HEK293 (cell line): ENCODE data around the gene SOX2.
A peak's percentile ranks its signal among the peaks of the same experiment; 100 is the strongest.

Experiments
- CTCF ChIA-PET: fragments of 350-600 bp; formaldehyde crosslinking; extraction: SDS; loops from one replicate; lab custom pipeline; 2021; ENCODE audit warnings: antibody characterized with exemption; lab: Yijun Ruan, JAX
- POLR2A ChIA-PET: fragments of 300-600 bp; formaldehyde crosslinking; extraction: SDS; loops from one replicate; lab custom pipeline; 2020; ENCODE audit warnings: antibody characterized with exemption, inconsistent platforms; lab: Yijun Ruan, JAX
- H3K27ac ChIP-seq: fragments of 200-500 bp; sonication (Bioruptor generic); 2 replicates; pipeline ENCODE4 v1.5.1; 2014; ENCODE audit warnings: low read depth, low read length, control low read depth, inconsistent platforms; ENCODE audit errors: extremely low read depth
- H3K36me3 ChIP-seq, 2 experiments: fragments of 200-500 bp in 1 of 2; sonication (Bioruptor generic) in 1 of 2; 1 replicate in 1 of 2; 2 replicates in 1 of 2; pipeline ENCODE4 v1.5.1; 2014 to 2017; ENCODE audit warnings: inconsistent platforms in 2 of 2, low read length in 2 of 2; ENCODE audit not compliant: control insufficient read depth in 2 of 2, insufficient read depth in 1 of 2
- H3K4me1 ChIP-seq: fragments of 200-500 bp; sonication (Bioruptor generic); 2 replicates; pipeline ENCODE4 v1.5.1; 2014; ENCODE audit warnings: mild to moderate bottlenecking, low read length, inconsistent platforms; ENCODE audit not compliant: control insufficient read depth, insufficient read depth
- H3K4me3 ChIP-seq: 2 replicates; pipeline ENCODE4 v1.5.1; 2011; ENCODE audit warnings: low read depth, mild to moderate bottlenecking, control low read depth, low read length, moderate library complexity
- H3K9me3 ChIP-seq: fragments of 200-500 bp; sonication (Bioruptor generic); 2 replicates; pipeline ENCODE4 v1.5.1; 2014; ENCODE audit warnings: low read depth, low read length, inconsistent platforms; ENCODE audit not compliant: control insufficient read depth, insufficient read depth
- BCL11B ChIP-seq: fragments of 450-650 bp; formaldehyde crosslinking; IDR thresholded peaks from 2 replicates; pipeline ENCODE4 v1.5.1; 2016; ENCODE audit warnings: low read depth, missing biosample characterization, missing genetic modification characterization
- GFI1B ChIP-seq: fragments of 450-650 bp; formaldehyde crosslinking; IDR thresholded peaks from 2 replicates; pipeline ENCODE4 v1.5.1; 2016; ENCODE audit warnings: missing biosample characterization, missing genetic modification characterization
- IKZF3 ChIP-seq: fragments of 450-650 bp; IDR thresholded peaks from 2 replicates; pipeline ENCODE4 v1.5.0; 2018; ENCODE audit warnings: missing biosample characterization, mild to moderate bottlenecking, missing genetic modification characterization, moderate library complexity
- KLF17 ChIP-seq: fragments of 450-650 bp; formaldehyde crosslinking; IDR thresholded peaks from 2 replicates; pipeline ENCODE4 v1.5.1; 2016; ENCODE audit warnings: missing biosample characterization, missing genetic modification characterization
- KLF8 ChIP-seq: fragments of 450-650 bp; formaldehyde crosslinking; IDR thresholded peaks from 2 replicates; pipeline ENCODE4 v1.5.1; 2016; ENCODE audit warnings: missing biosample characterization, missing genetic modification characterization
- WT1 ChIP-seq: fragments of 450-650 bp; formaldehyde crosslinking; IDR thresholded peaks from 2 replicates; pipeline ENCODE4 v1.5.1; 2016; ENCODE audit warnings: missing biosample characterization, missing genetic modification characterization
- ZBTB11 ChIP-seq: fragments of 450-650 bp; formaldehyde crosslinking; conservative IDR thresholded peaks from 2 replicates; pipeline ENCODE4 v1.5.1; 2016; ENCODE audit warnings: low read depth, missing biosample characterization, missing genetic modification characterization
- ZBTB17 ChIP-seq: fragments of 450-650 bp; formaldehyde crosslinking; IDR thresholded peaks from 2 replicates; pipeline ENCODE4 v1.5.1; 2016; ENCODE audit warnings: missing biosample characterization, missing genetic modification characterization
- ZBTB6 ChIP-seq: fragments of 450-650 bp; formaldehyde crosslinking; IDR thresholded peaks from 2 replicates; pipeline ENCODE4 v1.5.1; 2017; ENCODE audit warnings: missing biosample characterization, missing genetic modification characterization
- ZFP41 ChIP-seq: fragments of 450-650 bp; formaldehyde crosslinking; IDR thresholded peaks from 2 replicates; pipeline ENCODE4 v1.5.1; 2016; ENCODE audit warnings: missing biosample characterization, missing genetic modification characterization, borderline replicate concordance
- ZNF112 ChIP-seq: fragments of 450-650 bp; formaldehyde crosslinking; IDR thresholded peaks from 2 replicates; pipeline ENCODE4 v1.5.0; 2017; ENCODE audit warnings: missing biosample characterization, missing genetic modification characterization
- ZNF148 ChIP-seq: fragments of 450-650 bp; formaldehyde crosslinking; IDR thresholded peaks from 2 replicates; pipeline ENCODE4 v1.5.0; 2017; ENCODE audit warnings: missing biosample characterization, missing genetic modification characterization, borderline replicate concordance
- ZNF175 ChIP-seq: fragments of 450-650 bp; formaldehyde crosslinking; IDR thresholded peaks from 2 replicates; pipeline ENCODE4 v1.5.1; 2016; ENCODE audit warnings: missing biosample characterization, missing genetic modification characterization
- ZNF211 ChIP-seq: fragments of 450-650 bp; formaldehyde crosslinking; IDR thresholded peaks from 2 replicates; pipeline ENCODE4 v1.5.1; 2016; ENCODE audit warnings: low read depth, missing biosample characterization, missing genetic modification characterization
- ZNF335 ChIP-seq: fragments of 450-650 bp; formaldehyde crosslinking; conservative IDR thresholded peaks from 2 replicates; pipeline ENCODE4 v1.5.1; 2016; ENCODE audit warnings: missing biosample characterization, missing genetic modification characterization
- ZNF350 ChIP-seq: fragments of 450-650 bp; formaldehyde crosslinking; IDR thresholded peaks from 2 replicates; pipeline ENCODE4 v1.5.0; 2017; ENCODE audit warnings: missing biosample characterization, mild to moderate bottlenecking, missing genetic modification characterization
- ZNF391 ChIP-seq: fragments of 450-650 bp; formaldehyde crosslinking; IDR thresholded peaks from 2 replicates; pipeline ENCODE4 v1.5.1; 2016; ENCODE audit warnings: low read depth, missing biosample characterization, missing genetic modification characterization, borderline replicate concordance
- ZNF416 ChIP-seq: fragments of 450-650 bp; formaldehyde crosslinking; IDR thresholded peaks from 2 replicates; pipeline ENCODE4 v1.5.1; 2016; ENCODE audit warnings: missing biosample characterization, missing genetic modification characterization
- ZNF473 ChIP-seq: fragments of 450-650 bp; formaldehyde crosslinking; IDR thresholded peaks from 2 replicates; pipeline ENCODE4 v1.5.1; 2017; ENCODE audit warnings: missing biosample characterization, missing genetic modification characterization
- ZNF488 ChIP-seq: fragments of 450-650 bp; formaldehyde crosslinking; IDR thresholded peaks from 2 replicates; pipeline ENCODE4 v1.5.1; 2016; ENCODE audit warnings: missing biosample characterization, missing genetic modification characterization
- ZNF514 ChIP-seq: fragments of 450-650 bp; formaldehyde crosslinking; IDR thresholded peaks from 2 replicates; pipeline ENCODE4 v1.5.1; 2016; ENCODE audit warnings: missing biosample characterization, missing genetic modification characterization
- ZNF530 ChIP-seq: fragments of 450-650 bp; formaldehyde crosslinking; IDR thresholded peaks from 2 replicates; pipeline ENCODE4 v1.5.1; 2016; ENCODE audit warnings: low read depth, missing biosample characterization, missing genetic modification characterization
- ZNF585B ChIP-seq: fragments of 450-650 bp; formaldehyde crosslinking; IDR thresholded peaks from 2 replicates; pipeline ENCODE4 v1.5.1; 2016; ENCODE audit warnings: missing biosample characterization, missing genetic modification characterization
- ZNF623 ChIP-seq: fragments of 450-650 bp; formaldehyde crosslinking; IDR thresholded peaks from 2 replicates; pipeline ENCODE4 v1.5.1; 2016; ENCODE audit warnings: missing biosample characterization, missing genetic modification characterization
- ZNF768 ChIP-seq: fragments of 450-650 bp; formaldehyde crosslinking; IDR thresholded peaks from 2 replicates; pipeline ENCODE4 v1.5.1; 2018; ENCODE audit warnings: missing biosample characterization, mild to moderate bottlenecking, missing genetic modification characterization
- ZNF785 ChIP-seq: fragments of 450-650 bp; formaldehyde crosslinking; IDR thresholded peaks from 2 replicates; pipeline ENCODE4 v1.5.1; 2016; ENCODE audit warnings: missing biosample characterization, missing genetic modification characterization
- ZXDB ChIP-seq: fragments of 450-650 bp; formaldehyde crosslinking; IDR thresholded peaks from 2 replicates; pipeline ENCODE4 v1.5.1; 2016; ENCODE audit warnings: missing biosample characterization, missing genetic modification characterization
- TF ChIP-seq, protein P1 (sequence below): fragments of 450-650 bp; formaldehyde crosslinking; IDR thresholded peaks from 2 replicates; pipeline ENCODE4 v1.5.1; 2017; ENCODE audit warnings: missing biosample characterization, missing genetic modification characterization

The SOX2 gene

DNA sequence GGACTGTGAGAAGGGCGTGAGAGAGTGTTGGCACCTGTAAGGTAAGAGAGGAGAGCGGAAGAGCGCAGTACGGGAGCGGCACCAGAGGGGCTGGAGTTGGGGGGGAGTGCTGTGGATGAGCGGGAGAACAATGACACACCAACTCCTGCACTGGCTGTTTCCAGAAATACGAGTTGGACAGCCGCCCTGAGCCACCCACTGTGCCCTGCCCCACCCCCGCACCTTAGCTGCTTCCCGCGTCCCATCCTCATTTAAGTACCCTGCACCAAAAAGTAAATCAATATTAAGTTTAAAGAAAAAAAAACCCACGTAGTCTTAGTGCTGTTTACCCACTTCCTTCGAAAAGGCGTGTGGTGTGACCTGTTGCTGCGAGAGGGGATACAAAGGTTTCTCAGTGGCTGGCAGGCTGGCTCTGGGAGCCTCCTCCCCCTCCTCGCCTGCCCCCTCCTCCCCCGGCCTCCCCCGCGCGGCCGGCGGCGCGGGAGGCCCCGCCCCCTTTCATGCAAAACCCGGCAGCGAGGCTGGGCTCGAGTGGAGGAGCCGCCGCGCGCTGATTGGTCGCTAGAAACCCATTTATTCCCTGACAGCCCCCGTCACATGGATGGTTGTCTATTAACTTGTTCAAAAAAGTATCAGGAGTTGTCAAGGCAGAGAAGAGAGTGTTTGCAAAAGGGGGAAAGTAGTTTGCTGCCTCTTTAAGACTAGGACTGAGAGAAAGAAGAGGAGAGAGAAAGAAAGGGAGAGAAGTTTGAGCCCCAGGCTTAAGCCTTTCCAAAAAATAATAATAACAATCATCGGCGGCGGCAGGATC is at the start of gene SOX2:
Gene SOX2, plus strand, starts transcription at position 601 of the 811 bp plus-strand sequence. CDS start 436 bp downstream, outside the sequence.
- Histone ChIP-seq H3K9me3 (no peaks in the 10 kb centered on the region), H3K4me1 (peaks cover 10% of the 10 kb centered on the region), H3K36me3 (no peaks in the 10 kb centered on the region), H3K27ac (peak within 1 kb of the TSS; percentile 95), H3K4me3 (peak within 1 kb of the TSS; percentile 84)
- CTCF ChIA-PET: interaction anchor here (0.6 to 0.7 kb wide), 2 partner anchors 9 to 385 kb away, joined by 3 to 5 read pairs; no protein-coding TSS in a partner anchor
- POLR2A ChIA-PET: no interaction called here
- peak; percentile 61 for TF ChIP-seq ZNF335 (tag by site-specific recombination)
- TF ChIP-seq, protein P1, sequence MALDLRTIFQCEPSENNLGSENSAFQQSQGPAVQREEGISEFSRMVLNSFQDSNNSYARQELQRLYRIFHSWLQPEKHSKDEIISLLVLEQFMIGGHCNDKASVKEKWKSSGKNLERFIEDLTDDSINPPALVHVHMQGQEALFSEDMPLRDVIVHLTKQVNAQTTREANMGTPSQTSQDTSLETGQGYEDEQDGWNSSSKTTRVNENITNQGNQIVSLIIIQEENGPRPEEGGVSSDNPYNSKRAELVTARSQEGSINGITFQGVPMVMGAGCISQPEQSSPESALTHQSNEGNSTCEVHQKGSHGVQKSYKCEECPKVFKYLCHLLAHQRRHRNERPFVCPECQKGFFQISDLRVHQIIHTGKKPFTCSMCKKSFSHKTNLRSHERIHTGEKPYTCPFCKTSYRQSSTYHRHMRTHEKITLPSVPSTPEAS (tag by site-specific recombination): no peak; the same call in 1 of the 2 replicates
- no peak for TF ChIP-seq ZNF488 (tag by site-specific recombination)
- TF ChIP-seq BCL11B (tag by site-specific recombination): no peak
- TF ChIP-seq ZBTB17 (tag by site-specific recombination): no peak
- TF ChIP-seq ZNF768 (tag by site-specific recombination): no peak
- no peak for TF ChIP-seq ZNF211 (tag by site-specific recombination)
- no peak for TF ChIP-seq ZFP41 (tag by site-specific recombination)
- TF ChIP-seq WT1: no peak
- TF ChIP-seq KLF17: no peak
- no peak for TF ChIP-seq ZNF148 (tag by site-specific recombination)
- TF ChIP-seq ZBTB11 (tag by site-specific recombination): no peak
- TF ChIP-seq ZNF473 (tag by site-specific recombination): no peak
- no peak for TF ChIP-seq ZNF350 (tag by site-specific recombination)
- no peak for TF ChIP-seq ZNF530
- TF ChIP-seq ZNF391: no peak
- TF ChIP-seq GFI1B (tag by site-specific recombination): no peak
- no peak for TF ChIP-seq IKZF3
- no peak; the same call in 1 of the 2 replicates for TF ChIP-seq KLF8 (tag by site-specific recombination)
- TF ChIP-seq ZNF785 (tag by site-specific recombination): no peak
- TF ChIP-seq ZNF514 (tag by site-specific recombination): no peak
- TF ChIP-seq ZNF112 (tag by site-specific recombination): no peak
- no peak for TF ChIP-seq ZNF585B (tag by site-specific recombination)
- no peak for TF ChIP-seq ZNF416 (tag by site-specific recombination)
- TF ChIP-seq ZNF623 (tag by site-specific recombination): no peak
- peak; percentile 20; the same call in 1 of the 2 replicates for TF ChIP-seq ZXDB (tag by site-specific recombination)
- no peak for TF ChIP-seq ZBTB6 (tag by site-specific recombination)
- no peak for TF ChIP-seq ZNF175 (tag by site-specific recombination)
